NT2/D1 (cell line): ENCODE measurements around the gene CELA3B.
"Not testable (repeated sequence)": the region's sequence is repeated elsewhere in the genome, so short reads cannot be mapped to it uniquely, and the experiment has no call there.

Source experiments
- SUZ12 ChIP-seq: IDR thresholded peaks from 2 replicates; pipeline ENCODE4 v1.6.1; 2011; ENCODE audit not compliant: insufficient read length, insufficient read depth; ENCODE audit errors: extremely low read depth
- YY1 ChIP-seq: IDR thresholded peaks from 2 replicates; pipeline ENCODE4 v1.6.1; 2011; ENCODE audit not compliant: insufficient read length, insufficient read depth
- ZNF274 ChIP-seq: IDR thresholded peaks from 2 replicates; pipeline ENCODE4 v1.6.1; 2011; ENCODE audit warnings: mild to moderate bottlenecking, low read depth, low read length

DNA sequence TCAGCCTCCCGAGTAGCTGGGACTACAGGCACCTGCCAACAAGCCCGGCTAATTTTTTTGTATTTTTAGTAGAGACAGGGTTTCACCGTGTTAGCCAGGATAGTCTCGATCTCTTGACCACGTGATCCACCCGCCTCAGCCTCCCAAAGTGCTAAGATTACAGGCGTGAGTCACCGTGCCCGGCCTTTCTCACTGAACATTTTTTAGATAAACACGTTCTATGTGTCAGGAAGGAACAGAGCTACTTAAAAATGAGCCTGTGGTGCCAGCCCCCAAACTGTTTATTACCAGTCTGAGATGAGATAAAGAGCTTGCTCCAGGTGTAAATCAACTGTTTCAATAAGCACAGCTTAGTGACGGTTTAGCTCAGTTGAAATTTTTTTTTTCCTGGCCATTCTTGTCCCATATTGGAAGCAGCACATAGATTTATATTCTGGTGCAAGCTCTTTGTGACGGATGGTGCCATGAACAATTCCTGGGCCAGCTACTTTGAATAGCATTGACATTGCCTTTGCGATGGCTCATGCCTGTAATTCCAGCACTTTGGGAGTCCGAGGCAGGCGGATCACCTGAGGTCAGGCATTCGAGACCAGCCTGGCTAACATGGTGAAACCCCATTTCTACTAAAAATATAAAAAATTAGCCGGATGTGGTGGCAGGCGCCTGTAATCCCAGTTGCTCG lies 33.7 kb upstream of the CELA3B start:
- TF ChIP-seq YY1, SUZ12, ZNF274: not testable (repeated sequence)
